Stimulated activated CD4-positive, alpha-beta T cell treated with anti-CD3 and anti-CD28 coated beads, Interleukin-12 subunit alpha, Interleukin-12 subunit beta, amount 100 ng/mL, for 4 hours (primary cell): ENCODE data around the gene AZGP1.
"Not testable (repeated sequence)": the region's sequence is repeated elsewhere in the genome, so short reads cannot be mapped to it uniquely, and the experiment has no call there.

Experiments used
- DNase-seq: peaks from one replicate; pipeline ENCODE4 v3.0.0-alpha.2; 2020

AZGP1 gene

DNA sequence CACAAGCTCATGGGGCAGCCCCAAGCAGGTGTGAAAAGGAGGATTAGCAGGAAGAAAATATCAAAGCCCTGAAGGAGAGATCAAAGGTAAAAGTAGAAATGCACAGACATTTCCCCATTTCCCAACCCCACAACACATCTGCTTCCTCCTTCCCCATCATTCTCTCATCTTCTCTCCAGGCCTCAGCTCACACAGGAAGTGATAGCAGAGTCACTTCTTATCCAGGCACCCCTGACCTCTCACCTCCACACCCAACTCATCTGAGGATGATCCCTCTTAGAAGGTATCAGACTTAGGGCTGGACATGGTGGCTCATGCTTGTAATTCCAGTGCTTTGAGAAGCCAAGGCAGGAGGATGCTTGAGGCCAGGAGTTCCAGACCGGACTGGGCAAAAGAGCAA is 28.2 kb downstream of the AZGP1 start:
- no peak for DNase-seq

DNA sequence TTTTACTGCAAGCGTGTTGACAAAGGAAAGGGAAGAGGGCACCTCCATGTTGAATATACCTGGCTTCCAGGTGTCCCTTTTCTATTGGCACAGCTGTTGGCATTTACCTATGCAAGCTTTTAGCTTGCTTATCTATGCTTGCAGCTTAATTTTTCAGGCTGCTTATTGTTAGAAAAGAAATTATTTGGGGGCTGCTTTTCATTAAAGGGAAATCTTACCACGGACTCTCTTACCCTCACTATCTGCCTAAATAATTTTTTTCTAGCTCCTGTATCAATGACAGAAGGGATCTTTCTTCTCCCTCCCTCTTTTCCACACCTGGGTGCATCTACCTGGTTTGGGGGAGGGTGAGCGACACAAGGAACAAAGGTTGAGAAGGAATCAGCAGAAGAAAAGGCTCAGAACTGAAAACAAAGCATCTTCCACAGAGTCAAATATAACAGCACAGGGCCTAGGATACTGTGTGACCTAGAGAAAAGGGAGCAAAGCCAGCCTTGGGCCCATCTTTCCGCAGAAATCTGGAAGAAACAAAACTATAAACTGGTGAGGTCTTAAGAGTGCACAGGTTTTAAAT is 31.2 kb downstream of the AZGP1 start:
- DNase-seq, result no peak

DNA sequence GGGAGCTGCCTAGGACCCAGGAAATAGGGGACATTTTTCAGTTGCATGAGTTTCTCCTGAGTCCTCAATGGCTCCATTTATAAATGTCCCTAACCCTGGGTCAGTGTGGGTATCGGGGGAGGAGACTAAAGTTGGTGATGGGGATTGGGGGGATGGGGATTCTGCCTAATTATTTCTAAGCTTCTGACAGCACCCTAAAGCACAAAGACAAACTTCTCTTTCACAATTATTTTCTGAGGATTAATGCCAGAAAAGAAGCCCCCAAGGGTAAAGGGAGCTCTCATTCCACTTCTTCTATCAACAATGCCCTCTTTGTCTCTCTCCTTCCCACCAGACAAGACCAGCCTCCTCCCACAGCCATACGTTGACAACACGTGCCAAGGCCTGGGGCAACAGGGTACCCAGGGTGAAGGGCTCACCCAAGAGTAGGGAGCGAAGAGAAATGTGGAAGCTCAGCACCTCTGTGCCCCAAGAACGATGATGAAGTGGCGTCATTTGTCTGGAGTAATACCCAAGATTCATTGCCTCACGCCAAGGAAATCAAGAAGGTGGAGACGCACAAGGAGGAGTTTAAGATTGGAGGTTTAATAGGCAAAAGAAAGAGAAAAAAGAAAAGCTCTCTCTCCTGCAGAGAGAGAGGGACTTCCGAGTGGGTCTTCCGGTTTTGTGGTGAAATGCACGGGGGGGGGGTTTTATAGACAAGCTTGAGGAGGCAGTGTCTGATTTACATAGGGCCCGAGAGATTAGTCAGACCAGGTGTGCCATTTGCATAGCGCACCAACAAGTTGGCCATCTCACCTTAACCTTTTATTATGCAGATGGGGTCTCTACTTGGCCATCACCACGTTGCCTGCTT is 32.0 kb downstream of the AZGP1 start:
- DNase-seq, result no peak

DNA sequence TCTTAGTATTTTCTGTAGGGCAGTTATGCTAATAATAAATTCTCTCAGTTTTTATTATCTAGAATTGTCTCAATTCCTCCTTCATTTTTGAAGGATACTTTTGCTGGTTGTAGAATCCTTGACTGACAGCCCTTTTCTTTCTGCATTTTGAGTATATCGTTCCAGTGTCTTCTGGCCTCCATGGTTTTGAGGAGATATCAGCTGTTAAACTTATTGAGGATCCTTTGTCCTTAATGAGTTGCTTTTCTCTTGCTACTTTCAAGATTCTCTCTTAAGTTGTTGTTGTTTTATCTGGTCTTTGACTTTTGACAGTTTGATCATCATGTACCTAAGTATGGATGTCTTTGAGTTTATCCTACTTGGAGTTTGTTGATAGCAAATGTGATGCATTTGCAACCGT is 37.5 kb downstream of the AZGP1 start:
- DNase-seq, result no peak

DNA sequence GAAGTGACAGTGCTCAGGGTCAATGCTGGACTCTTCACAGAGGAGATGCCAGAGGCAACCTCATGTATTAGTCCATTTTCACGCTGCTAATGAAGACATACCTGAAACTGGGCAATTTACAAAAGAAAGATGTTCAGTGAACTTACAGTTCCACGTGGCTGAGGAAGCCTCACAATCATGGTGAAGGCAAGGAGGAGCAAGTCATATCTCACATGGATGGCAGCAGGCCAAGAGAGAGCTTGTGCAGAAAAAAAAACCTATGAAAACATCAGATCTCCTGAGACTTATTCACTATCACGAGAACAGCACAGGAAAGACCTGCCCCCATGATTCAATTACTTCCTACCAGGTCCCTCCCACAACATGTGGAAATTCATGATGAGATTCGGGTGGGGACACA is 40.8 kb downstream of the AZGP1 start:
- not testable (repeated sequence) for DNase-seq

DNA sequence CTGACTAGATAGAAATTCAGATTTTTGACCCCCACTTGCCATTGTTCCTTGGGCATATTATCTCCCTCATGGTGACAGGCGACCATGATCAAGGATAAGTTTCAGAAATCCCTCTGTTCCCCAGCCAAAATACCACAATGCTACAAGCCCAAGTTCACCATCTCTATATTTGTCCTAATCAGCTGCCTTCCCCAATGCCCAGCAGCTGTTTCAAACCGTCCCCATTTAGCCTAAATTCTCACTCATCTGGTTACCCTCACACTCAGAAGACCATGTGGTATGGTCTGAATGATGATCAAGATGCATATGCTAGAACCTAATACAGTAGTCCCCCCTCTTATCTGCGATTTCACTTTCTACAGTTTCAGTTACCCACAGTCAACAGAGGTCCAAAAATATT is 45.5 kb downstream of the AZGP1 start:
- no peak for DNase-seq

DNA sequence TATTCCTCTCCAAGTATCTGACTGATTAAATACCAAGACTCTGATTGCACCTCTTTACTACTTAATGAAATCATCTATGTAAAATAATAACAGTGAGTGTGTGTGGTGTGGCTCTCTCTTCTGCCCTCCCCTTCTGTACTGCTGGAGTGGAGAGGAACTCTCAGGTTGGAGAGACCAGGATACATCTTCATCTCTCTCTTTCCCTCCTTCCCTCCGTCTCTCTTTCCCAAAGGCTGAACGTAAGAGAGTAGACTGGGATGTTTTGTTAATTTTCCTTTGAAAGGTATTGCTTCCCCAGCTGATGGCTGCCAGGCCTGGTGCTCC is 46.1 kb downstream of the AZGP1 start:
- no peak for DNase-seq

DNA sequence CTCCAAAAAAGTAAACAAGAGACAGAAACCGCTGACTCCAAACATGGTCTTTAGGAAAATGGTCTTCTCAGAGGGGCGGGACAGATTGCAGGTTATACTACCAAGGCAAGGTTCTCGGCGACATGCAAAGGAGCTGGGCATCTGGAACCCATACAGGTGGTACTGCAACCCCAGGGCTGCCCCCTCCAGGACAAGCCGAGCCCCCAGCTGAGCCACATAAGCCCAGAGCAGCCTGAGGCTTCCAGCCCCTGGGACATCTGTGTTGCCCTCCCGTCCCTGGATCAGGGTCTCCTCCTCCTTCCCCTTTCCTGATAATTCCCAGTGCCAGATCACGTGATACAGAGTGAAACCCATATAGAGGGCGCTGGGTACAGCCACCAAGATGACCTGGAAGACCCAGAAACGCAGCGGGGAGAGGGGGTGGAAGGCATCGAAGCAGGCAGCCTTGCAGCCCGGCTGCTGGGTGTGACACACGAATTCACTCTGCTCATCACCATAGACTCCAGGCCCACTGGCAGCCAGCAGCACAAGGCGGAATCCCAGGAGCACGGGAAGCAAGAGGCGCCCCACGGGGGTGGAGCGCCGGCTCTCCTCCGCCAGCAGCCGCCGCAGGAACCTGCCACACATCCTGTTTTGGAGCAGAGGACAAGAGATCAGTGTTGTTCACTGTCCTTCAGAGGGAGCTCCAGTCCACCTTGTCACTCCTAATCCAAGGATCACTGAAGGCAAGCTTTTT is 46.7 kb downstream of the AZGP1 start, which contains the start of gene GJC3:
Gene GJC3 (minus strand): TSS at position 627 of the 736 bp plus-strand sequence. CDS start 0 bp downstream, at position 627.
- peak; percentile 20 for DNase-seq

DNA sequence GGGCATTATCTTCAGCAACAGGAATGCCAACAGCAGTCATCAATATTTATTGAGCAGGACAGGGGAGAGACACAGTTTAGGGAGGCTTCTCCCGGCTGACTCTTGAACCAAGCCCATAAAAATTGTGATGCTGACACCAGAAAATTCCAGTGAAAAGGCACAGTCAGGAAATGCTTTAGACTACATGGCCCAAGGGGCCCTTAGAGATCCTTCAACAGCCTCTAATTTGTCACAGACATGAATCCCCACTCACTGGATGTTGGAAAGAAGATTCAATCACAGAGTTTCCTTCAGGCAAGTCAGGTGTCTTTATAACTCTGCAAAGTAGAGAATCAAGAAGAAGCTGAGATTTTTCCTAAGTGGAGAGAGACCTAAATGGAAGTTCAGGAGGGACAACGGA is 47.6 kb downstream of the AZGP1 start:
- no peak for DNase-seq

DNA sequence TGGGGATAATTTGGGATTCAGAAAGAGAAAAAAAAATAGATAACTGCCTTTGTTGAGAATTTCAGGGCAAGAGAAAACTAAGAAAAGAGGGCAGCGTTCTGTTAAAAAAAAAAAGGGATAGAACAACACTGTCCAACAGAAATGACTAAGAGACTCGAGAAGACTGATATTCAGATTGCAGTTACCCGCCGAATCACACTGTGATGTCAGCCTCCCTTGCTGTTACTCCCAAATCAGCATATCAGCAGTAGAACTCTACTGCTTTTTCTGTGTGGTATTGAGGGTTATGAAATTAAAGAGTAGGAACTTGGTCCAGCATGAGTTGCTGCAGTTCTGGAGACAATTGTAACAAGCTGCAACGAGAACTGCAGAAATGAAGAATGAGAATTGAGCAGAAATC is 48.3 kb downstream of the AZGP1 start:
- DNase-seq, result no peak

DNA sequence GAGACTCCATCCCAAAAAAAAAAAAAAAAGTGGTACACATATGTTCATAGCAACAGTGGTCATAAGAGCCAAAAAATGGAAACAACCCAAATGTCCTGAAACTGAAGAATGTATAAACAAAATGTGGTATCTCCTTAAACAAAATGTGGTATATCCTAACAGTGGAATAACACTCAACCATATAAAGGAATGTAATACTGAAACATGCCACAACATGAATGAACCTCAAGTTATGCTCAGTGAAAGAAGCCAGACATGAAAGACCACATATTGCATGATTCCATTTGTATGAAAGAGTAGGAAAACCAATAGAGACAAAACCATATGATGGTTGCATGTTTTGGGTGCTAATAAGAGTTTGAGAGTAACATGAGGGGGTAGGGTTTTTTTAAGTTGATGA is 49.5 kb downstream of the AZGP1 start:
- no peak for DNase-seq

DNA sequence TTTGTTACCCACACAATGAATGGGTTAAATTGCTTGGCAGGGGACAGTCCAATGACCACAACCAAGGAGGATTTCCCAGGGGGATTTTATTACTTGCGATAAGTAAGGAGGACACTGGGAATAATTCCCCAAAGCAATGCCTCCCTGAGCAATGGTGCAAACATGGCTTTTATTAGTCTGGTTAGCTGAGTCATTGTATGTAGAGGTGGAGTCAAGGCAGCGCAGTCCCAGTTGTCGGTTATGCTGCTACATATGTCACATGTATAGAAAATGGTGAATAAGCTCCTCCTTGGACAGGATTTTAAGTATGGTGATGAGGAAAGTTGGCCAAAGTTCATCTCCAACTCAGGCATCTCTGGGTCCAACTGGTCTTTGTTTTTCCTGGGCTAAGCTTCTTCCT is 52.6 kb downstream of the AZGP1 start:
- no peak for DNase-seq

DNA sequence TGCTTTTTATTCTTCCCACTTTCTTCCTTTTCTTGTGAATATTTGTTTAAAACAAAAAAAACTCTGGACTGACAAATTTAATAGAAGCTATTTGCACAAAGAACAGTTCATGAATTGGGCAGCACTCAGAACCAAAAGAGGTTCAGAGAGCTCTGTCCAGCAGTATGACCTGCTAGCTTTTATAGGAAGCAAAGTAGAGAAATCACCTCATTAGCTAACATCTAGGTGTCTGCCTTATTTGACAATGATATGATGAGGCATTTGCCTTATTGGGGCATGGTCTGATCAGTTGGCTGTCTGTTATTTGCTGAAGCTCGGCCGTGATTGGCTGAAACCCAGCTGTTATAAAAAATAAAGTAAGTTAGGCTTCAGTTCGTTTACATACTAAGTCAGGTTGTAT is 55.7 kb downstream of the AZGP1 start:
- no peak for DNase-seq

DNA sequence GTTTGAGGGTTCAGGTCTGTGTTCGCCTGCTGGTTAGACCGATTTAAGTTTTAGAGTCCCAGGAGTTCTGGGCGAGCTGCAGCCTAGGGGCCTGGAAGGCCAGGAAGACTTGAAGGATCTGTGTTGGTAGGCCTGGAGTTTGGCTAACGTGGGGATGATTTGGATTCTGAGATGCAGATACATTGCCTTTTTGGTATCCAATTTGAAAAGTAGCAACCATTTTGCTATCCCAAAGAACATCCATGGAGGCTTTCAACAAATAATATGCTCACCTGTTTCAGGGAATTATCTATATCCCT is 56.1 kb downstream of the AZGP1 start:
- DNase-seq, result no peak

DNA sequence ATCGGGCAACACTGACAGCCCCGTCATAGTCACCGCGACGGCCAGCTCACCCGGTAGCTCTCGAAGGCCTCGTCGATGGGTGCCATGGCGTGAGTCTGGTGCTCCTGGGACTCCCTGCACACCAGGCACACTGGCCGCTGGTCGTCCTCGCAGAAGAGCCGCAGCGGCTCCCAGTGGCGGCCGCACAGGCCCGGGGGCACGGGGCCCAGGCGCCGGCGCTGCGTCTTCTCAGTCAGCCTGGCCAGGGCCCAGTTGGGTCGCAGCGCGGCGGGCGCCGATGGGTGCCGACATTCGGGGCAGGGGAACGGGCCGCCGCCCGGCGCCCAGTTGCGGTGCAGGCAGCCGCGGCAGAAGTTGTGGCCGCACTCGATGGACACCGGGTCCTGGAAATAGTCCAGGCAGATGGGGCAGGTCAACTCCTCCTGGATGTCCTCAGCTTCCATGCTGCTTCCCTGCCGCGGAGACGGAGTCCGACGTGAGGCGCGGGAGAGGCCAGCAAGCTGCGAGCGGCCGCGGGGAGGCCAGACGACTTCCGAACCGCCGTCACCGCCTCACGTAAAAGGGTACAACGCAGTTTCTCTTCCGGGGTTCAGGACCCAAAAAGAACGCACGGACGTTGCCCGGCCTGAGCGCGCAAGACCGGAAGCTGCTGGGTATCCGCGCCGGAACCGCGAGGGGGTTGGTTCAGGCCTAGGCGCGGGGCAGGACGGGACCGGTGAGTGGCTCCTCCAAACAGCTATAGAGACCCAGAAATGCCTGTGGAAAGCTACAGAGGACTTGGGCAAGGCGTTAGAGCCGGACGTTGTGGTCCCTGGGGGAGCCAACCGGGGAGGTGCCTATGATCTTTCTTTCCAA is 56.6 kb downstream of the AZGP1 start, which contains the start of gene TRIM4:
Gene TRIM4 (minus strand): TSS at position 572 of the 855 bp plus-strand sequence. CDS start 129 bp downstream, at position 443.
- DNase-seq, result peak; percentile 85
